Heart left ventricle (tissue), 16 donors: ENCODE data around the gene GALNT10. TPM values are rescaled to one million over a fixed set of nuclear protein-coding genes. Genes with fewer than 3 reads are reported as not detected.

Experiments
- ATAC-seq, 4 donors: fragments of 200-7000 bp; cut with Tn5 transposase; one replicate each; pipeline ENCODE4 v1.9.1; 2020 to 2022; ENCODE audit warnings: moderate library complexity in 4 of 4, mild to moderate bottlenecking in 3 of 4, moderate number of reproducible peaks in 1 of 4
- DNase-seq, 5 donors: peaks; one replicate each; pipeline ENCODE4 v3.0.0-alpha.2; 2020
- H3K27ac ChIP-seq, 12 donors: fragments of 200-600 bp; sonication (generic) in 4 of 12; one replicate each; pipeline versions ENCODE4 v1.5.0 to v1.8.0; 2016 to 2022; ENCODE audit warnings: mild to moderate bottlenecking in 2 of 12
- H3K27me3 ChIP-seq, 9 donors: fragments of 200-600 bp; sonication (generic) in 2 of 9; one replicate each; pipeline versions ENCODE4 v1.5.1 to v1.8.0; 2016 to 2022; ENCODE audit warnings: mild to moderate bottlenecking in 3 of 9
- H3K36me3 ChIP-seq, 9 donors: fragments of 200-600 bp; sonication (generic) in 2 of 9; one replicate each; pipeline versions ENCODE4 v1.5.0 to v1.8.0; 2018 to 2022; ENCODE audit warnings: mild to moderate bottlenecking in 2 of 9
- H3K4me1 ChIP-seq, 12 donors: fragments of 200-600 bp; sonication (generic) in 4 of 12; one replicate each; pipeline versions ENCODE4 v1.5.0 to v1.8.0; 2016 to 2022; ENCODE audit warnings: mild to moderate bottlenecking in 3 of 12
- H3K4me3 ChIP-seq, 12 donors: fragments of 200-600 bp; sonication (generic) in 4 of 12; one replicate each; pipeline versions ENCODE4 v1.5.0 to v1.8.0; 2017 to 2022; ENCODE audit warnings: mild to moderate bottlenecking in 9 of 12, moderate library complexity in 4 of 12
- H3K9me3 ChIP-seq, 12 donors: fragments of 200-600 bp; sonication (generic) in 4 of 12; one replicate each; pipeline versions ENCODE4 v1.5.0 to v1.8.0; 2016 to 2022; ENCODE audit warnings: mild to moderate bottlenecking in 1 of 12
- CTCF ChIP-seq, 12 donors: fragments of 200-600 bp; sonication (generic) in 4 of 12; IDR thresholded peaks; one replicate each; pipeline versions ENCODE4 v1.5.0 to v1.8.0; 2018 to 2022; ENCODE audit warnings: antibody characterized with exemption in 12 of 12, mild to moderate bottlenecking in 5 of 12
- POLR2A ChIP-seq, 2 donors: fragments of 450-650 bp; IDR thresholded peaks; one replicate each; pipeline ENCODE4 v1.6.1; 2017; ENCODE audit warnings: antibody characterized with exemption in 2 of 2, mild to moderate bottlenecking in 2 of 2, moderate library complexity in 2 of 2
- WGBS, 4 donors: extraction: QIAGEN DNeasy Blood & Tissue Kit in 2 of 4; methylation state at CpG; one replicate each; pipeline versions ENCODE4 v1.1.5 to v1.1.7; 2013 to 2018; 5-methylcytosine and 5-hydroxymethylcytosine counted together
- intact Hi-C, 10 donors: fragments of 100-400 bp; cut with DNase I; formaldehyde crosslinking; loops; one replicate each; pipeline versions ENCODE4 v1.11.1 to v1.14.2; 2022
- polyA plus RNA-seq, 2 donors: library from polyadenylated mRNA; stranded (reverse); fragments of 200-250 nt; gene quantifications; one replicate each; pipeline ENCODE4 v1.2.3, GENCODE V29; 2013
- total RNA-seq, 9 donors: library from RNA; depleted of rRNA in 2 of 9; stranded (reverse); fragments of >200 nt in 2 of 9; fragmentation: NEBNext Ultra II Directional in 3 of 9; extraction: Animal tissue kit (Norgen Biotek cat#: 25700) in 3 of 9; gene quantifications; one replicate each; pipeline versions ENCODE4 v1.1.0 to v1.2.4, GENCODE V29; 2016 to 2023
- donor health status: ischemic (EF 13 %, LVEDD 7.1; RV severe dilation, severe dysfunction).
- donor health status: healthy with polysubstance abuse.
- donor health status: DM: no; HTN: yes; CAD: no.
- donor health status: DM: no; HTN: no; CAD: no.
- donor health status: ischemic (EF 25% LVEDD 6.9; RV normal size, moderate dysfunction).
- donor health status: ischemic (EF 25% LVEDD 5.7; RV mildly dilated, moderate dysfunction).
- donor health status: healthy.
- donor health status: DM: yes; HTN: yes; CAD: no.
- donor health status: ischemic (EF 35%, LVEDD 5.7; RV mildly dilated, moderate dysfunction).
- donor health status: nonischemic (EF 11% LVEDD 7.7; RV severe dilation, severe dysfunction).
- donor health status: DM: yes; HTN: yes; CAD: no.
- donor health status: PGD.
- donor health status: ischemic (EF 29% LVEDD 5.4; RV normal size, mild dysfunction).
- donor health status: nonischemic (EF 23%, LVEDD 6.1; RV moderate dilation, normal function).

GALNT10 gene
- total and polyA plus RNA-seq, 11 donors, result 2.7 to 20.7 (median 14.4) TPM

GRCh38 chr5:154302161-154302560 is 111.6 kb downstream of the GALNT10 start:
- Histone ChIP-seq H3K4me1 (peaks cover 0 to 19% (median 11%) of the 10 kb centered on the region in 12 donors), H3K36me3 (peaks cover 0 to 29% (median 15%) of the 10 kb centered on the region in 9 donors), H3K27ac (peak overlapping the region in 5 of 12 donors; percentile 4 to 54 (median 19)), H3K4me3 (no peak overlapping the region), H3K9me3 (peaks cover 0 to 24% (median 6%) of the 10 kb centered on the region in 12 donors), H3K27me3 (no peaks in the 10 kb centered on the region)
- DNase-seq (peak; percentile 69 to 85 (median 72)), ATAC-seq (peak; percentile 96 to 98 (median 98))
- intact Hi-C loops, result no loop called here
- TF ChIP-seq POLR2A (IDR thresholded peaks at IDR 0.05), result no peak
- TF ChIP-seq CTCF (IDR thresholded peaks at IDR 0.05), result no peak
- 37 to 56% (median 43%) methylated on average over 4 to 5 of the region's 5 CpGs for WGBS, 4 donors

- no peak overlapping the region for H3K4me3 ChIP-seq
- DNase-seq (no peak), ATAC-seq (no peak)
- no peak overlapping the region for H3K27ac ChIP-seq
- no peaks in the 10 kb centered on the region for H3K27me3 ChIP-seq
- WGBS, 4 donors, result 97 to 100% (median 99%) methylated on average over 1 of the region's 1 CpG
- intact Hi-C loops, result no loop called here
- H3K9me3 ChIP-seq, result peaks cover 0 to 24% (median 6%) of the 10 kb centered on the region in 12 donors
- H3K36me3 ChIP-seq, result peaks cover 0 to 19% (median 8%) of the 10 kb centered on the region in 9 donors
- H3K4me1 ChIP-seq, result peaks cover 0 to 19% (median 10%) of the 10 kb centered on the region in 12 donors
- TF ChIP-seq CTCF (IDR thresholded peaks at IDR 0.05), result no peak
- TF ChIP-seq POLR2A (IDR thresholded peaks at IDR 0.05), result no peak
Observed at GRCh38 chr5:154303133-154303532, 112.6 kb downstream of the GALNT10 start.

GRCh38 chr5:154308443-154309370 is 118.2 kb downstream of the GALNT10 start:
- intact Hi-C loops, result no loop called here
- Histone ChIP-seq H3K9me3 (peaks cover 0 to 22% (median 6%) of the 10 kb centered on the region in 12 donors), H3K4me1 (peaks cover 0 to 9% (median 0%) of the 10 kb centered on the region in 12 donors), H3K27ac (peak overlapping the region in 1 of 12 donors; percentile 24), H3K36me3 (no peaks in the 10 kb centered on the region), H3K4me3 (no peak overlapping the region), H3K27me3 (no peaks in the 10 kb centered on the region)
- no peak for DNase-seq
- peak in 1 of 4 donors; percentile 47 for ATAC-seq
- 82 to 88% (median 87%) methylated on average over 7 of the region's 7 CpGs for WGBS, 4 donors
- TF ChIP-seq POLR2A (IDR thresholded peaks at IDR 0.05), result no peak
- TF ChIP-seq CTCF (IDR thresholded peaks at IDR 0.05), result no peak

- intact Hi-C loops, result no loop called here
- DNase-seq, result no peak
- Histone ChIP-seq H3K27ac (peak overlapping the region in 1 of 12 donors; percentile 24), H3K4me1 (peaks cover 0 to 9% (median 0%) of the 10 kb centered on the region in 12 donors), H3K27me3 (no peaks in the 10 kb centered on the region), H3K36me3 (no peaks in the 10 kb centered on the region), H3K4me3 (no peak overlapping the region), H3K9me3 (peaks cover 0 to 16% (median 6%) of the 10 kb centered on the region in 12 donors)
- no peak for TF ChIP-seq CTCF (IDR thresholded peaks at IDR 0.05)
- no peak for TF ChIP-seq POLR2A (IDR thresholded peaks at IDR 0.05)
- peak in 2 of 4 donors; percentile 46 to 50 for ATAC-seq
- 84 to 100% (median 89%) methylated on average over 1 of the region's 1 CpG for WGBS, 4 donors
Observed at GRCh38 chr5:154309371-154309745, 118.8 kb downstream of the GALNT10 start.
